Activated CD4-positive, alpha-beta T cell treated with anti-CD3 and anti-CD28 coated beads, Interleukin-2, amount 10 ng/mL, durations not matched to agents 7 days and 5 days (primary cell): ENCODE measurements around the gene HCRTR1. TPM values are rescaled to one million over a fixed set of nuclear protein-coding genes. Genes with fewer than 3 reads are reported as not detected.

Experiments
- CTCF ChIA-PET: fragments of 350-600 bp; sonication (Branson Sonifier 250); formaldehyde crosslinking; loops from one replicate; lab custom pipeline; 2021; ENCODE audit warnings: antibody characterized with exemption; lab: Charles Lee
- POLR2A ChIA-PET: fragments of 350-600 bp; sonication (Branson Sonifier 250); formaldehyde crosslinking; loops from one replicate; lab custom pipeline; 2021; ENCODE audit warnings: antibody characterized with exemption; lab: Charles Lee
- DNase-seq: peaks from one replicate; pipeline ENCODE4 v3.0.0-alpha.2; 2020
- H3K27ac Mint-ChIP-seq: one replicate; pipeline ENCODE4 v1.8.0; 2021; ENCODE audit warnings: mild to moderate bottlenecking, moderate library complexity, mixed read lengths
- H3K27me3 Mint-ChIP-seq: one replicate; pipeline ENCODE4 v1.8.0; 2021; ENCODE audit warnings: mixed read lengths
- H3K36me3 Mint-ChIP-seq: one replicate; pipeline ENCODE4 v1.8.0; 2021; ENCODE audit warnings: low read depth, mixed read lengths
- H3K4me1 Mint-ChIP-seq: one replicate; pipeline ENCODE4 v1.8.0; 2021; ENCODE audit warnings: mixed read lengths
- H3K4me3 Mint-ChIP-seq: one replicate; pipeline ENCODE4 v1.8.0; 2021; ENCODE audit warnings: mild to moderate bottlenecking, moderate library complexity, mixed read lengths
- H3K9me3 Mint-ChIP-seq: one replicate; pipeline ENCODE4 v1.8.0; 2021; ENCODE audit warnings: mixed read lengths
- total RNA-seq, 2 experiments: library from RNA; stranded (reverse); gene quantifications; one replicate each; pipeline ENCODE4 v1.2.3, GENCODE V29; 2021

Gene HCRTR1
- total RNA-seq, 2 experiments from 2014 or later = not detected

DNA sequence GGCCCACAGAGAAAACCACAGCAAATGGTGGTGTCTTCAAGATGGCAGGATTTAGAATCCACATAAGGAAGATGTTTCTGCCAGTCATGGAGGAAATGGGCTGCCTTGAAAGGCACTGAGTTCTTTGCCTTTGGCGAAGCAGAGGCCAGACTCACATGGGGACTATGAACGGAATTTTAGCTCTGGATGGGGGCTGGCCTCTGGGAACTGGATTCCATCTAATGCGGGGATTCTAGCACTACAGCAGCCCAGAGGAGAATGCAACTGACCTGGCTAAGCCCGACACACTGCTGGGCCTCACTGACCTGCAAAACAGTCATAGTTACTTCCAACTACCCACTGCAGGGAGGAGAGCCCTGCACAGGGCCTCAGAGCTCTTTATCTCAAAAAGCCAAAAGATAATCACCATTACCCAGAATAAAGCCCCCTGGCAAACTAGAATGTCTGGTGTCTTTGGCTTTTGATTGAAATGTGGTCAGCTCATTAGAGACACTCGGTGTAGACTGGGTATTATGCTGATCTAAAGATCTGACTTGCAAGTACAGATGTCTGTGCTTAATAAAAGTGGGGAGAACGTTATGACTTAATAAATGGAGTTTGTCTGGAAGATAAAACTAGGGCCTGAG is 11.6 kb downstream of the HCRTR1 start:
- no peaks in the 10 kb centered on the region for H3K27me3 Mint-ChIP-seq
- no peak overlapping the region for H3K27ac Mint-ChIP-seq
- CTCF ChIA-PET = interaction anchor here (1.0 to 1.8 kb wide), 4 partner anchors 10 to 160 kb away, joined by 3 to 5 read pairs (median 4); no protein-coding TSS in a partner anchor
- POLR2A ChIA-PET = no interaction called here
- peaks cover 16% of the 10 kb centered on the region for H3K36me3 Mint-ChIP-seq
- peaks cover 6% of the 10 kb centered on the region for H3K4me1 Mint-ChIP-seq
- H3K4me3 Mint-ChIP-seq = no peak overlapping the region
- no peak for DNase-seq
- H3K9me3 Mint-ChIP-seq = no peaks in the 10 kb centered on the region

DNA sequence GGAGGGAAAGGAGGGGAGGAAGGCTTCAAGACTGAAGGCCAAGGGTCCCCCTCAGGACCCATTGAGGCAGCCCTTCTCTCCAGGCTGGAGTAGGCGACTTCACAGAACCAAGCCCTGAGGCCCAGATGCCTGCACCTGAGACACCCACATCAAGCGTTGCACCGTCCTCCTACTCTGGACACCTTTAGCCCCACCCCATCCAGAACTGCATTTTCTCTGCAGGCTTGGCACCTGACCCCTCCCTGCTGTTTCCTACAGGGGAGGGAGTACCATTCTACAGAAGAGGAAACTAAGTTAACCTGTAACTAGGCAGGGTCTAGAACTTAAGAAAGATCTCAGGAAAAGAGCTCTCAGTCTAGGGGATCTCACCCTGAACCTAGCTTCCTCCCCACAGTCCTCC is 15.2 kb downstream of the HCRTR1 start:
- no peaks in the 10 kb centered on the region for H3K9me3 Mint-ChIP-seq
- CTCF ChIA-PET = interaction anchor here (1.4 to 1.6 kb wide), 3 partner anchors 8 to 14 kb away, joined by 3 to 6 read pairs (median 4); no protein-coding TSS in a partner anchor
- H3K4me3 Mint-ChIP-seq = no peak overlapping the region
- no peaks in the 10 kb centered on the region for H3K27me3 Mint-ChIP-seq
- H3K27ac Mint-ChIP-seq = no peak overlapping the region
- peaks cover 17% of the 10 kb centered on the region for H3K36me3 Mint-ChIP-seq
- peaks cover 4% of the 10 kb centered on the region for H3K4me1 Mint-ChIP-seq
- no peak for DNase-seq
- POLR2A ChIA-PET = no interaction called here

DNA sequence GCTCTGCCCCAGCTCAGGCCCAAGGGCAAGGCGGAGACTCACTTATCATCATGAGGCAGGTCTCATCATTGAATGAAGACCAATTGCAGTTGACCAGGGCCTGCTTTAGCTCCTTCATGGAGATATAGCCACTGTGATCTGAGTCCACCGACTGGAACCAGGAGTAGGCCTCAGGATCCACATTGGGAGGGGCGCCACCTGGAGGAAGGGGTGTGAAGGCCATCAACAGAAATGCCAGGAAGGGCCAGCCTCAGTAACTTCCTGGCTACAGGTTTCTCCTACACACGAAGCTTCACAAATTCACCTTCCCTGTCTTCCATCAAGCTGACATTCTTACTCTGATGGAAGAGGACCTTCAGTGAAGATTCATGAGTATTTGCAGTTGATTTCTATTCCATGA is 15.6 kb downstream of the HCRTR1 start:
- ChIA-PET POLR2A (no interaction called here), CTCF (interaction anchor here (1.4 to 1.6 kb wide), 3 partner anchors 9 to 15 kb away, joined by 3 to 6 read pairs (median 4); no protein-coding TSS in a partner anchor)

DNA sequence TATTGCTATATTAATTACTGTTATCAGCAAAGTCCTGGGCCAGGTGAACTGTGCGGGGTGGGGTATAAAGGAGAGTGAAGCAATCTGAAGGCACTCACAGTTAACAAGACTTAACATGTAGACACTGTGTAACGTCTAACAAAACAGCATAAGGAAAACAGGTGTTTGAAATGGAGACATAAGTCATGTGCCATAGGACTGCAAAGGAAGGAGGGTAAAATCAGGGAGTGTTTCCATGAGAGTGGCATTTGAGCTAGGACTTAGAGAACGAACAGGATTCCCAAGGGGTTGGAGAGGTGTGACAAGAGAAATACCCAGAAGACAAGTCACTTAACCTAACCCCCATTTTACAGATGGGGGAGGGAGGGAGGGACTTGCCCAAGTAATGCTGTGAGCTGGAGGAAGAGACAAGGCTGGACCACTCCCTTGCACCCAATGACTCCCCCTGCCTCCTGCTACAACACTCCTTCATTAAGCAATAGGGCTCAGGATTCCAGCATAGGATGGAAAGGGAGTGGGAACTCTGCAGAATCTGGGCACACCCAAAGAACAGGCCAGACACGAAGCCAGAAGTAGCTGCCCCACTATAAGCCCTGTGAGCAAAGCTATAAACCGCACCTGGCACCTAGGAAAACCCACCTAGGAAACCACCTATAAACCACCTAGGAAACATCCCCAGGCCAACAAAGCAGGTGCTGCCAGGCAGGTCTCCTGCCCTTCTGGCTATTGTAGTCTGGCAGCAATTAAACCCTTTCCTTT is 20.6 kb downstream of the HCRTR1 start:
- Mint-ChIP-seq H3K27me3 (no peaks in the 10 kb centered on the region), H3K27ac (no peak overlapping the region), H3K4me3 (no peak overlapping the region), H3K36me3 (peaks cover 2% of the 10 kb centered on the region), H3K4me1 (peaks cover 16% of the 10 kb centered on the region), H3K9me3 (no peaks in the 10 kb centered on the region)
- DNase-seq = no peak
- ChIA-PET POLR2A (no interaction called here), CTCF (interaction anchor here (0.6 to 3.5 kb wide), 6 partner anchors 8 to 28 kb away, joined by 3 to 12 read pairs (median 4); no protein-coding TSS in a partner anchor)

More for the DNA sequence above, 15.6 kb downstream of the HCRTR1 start:
- Mint-ChIP-seq H3K27me3 (no peaks in the 10 kb centered on the region), H3K36me3 (peaks cover 17% of the 10 kb centered on the region), H3K27ac (no peak overlapping the region), H3K9me3 (no peaks in the 10 kb centered on the region), H3K4me1 (peaks cover 7% of the 10 kb centered on the region), H3K4me3 (no peak overlapping the region)
- DNase-seq = peak; percentile 22

DNA sequence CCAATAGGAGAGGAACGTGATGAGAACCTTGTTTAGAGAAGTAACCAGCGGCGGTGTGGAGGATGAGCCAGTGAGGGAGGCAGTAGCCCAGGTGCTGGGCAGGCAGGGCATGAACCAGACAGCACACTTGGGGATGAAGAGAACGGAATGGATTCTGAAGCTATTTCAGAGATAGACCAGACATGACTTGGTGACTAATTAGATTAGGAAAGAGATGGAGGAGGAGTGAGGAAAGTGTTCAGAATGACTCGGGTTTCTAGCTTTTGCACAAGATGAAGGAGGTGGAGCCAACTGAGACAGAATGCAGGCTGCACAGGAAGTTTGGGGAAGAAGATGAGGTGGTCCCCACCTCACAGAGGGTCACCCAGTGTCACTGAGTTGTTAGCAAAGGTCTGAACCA is 22.1 kb downstream of the HCRTR1 start:
- Mint-ChIP-seq H3K27ac (no peak overlapping the region), H3K27me3 (no peaks in the 10 kb centered on the region), H3K4me1 (peaks cover 26% of the 10 kb centered on the region), H3K36me3 (peaks cover 3% of the 10 kb centered on the region), H3K9me3 (no peaks in the 10 kb centered on the region), H3K4me3 (no peak overlapping the region)
- ChIA-PET POLR2A (no interaction called here), CTCF (interaction anchor here (3.5 kb wide), 1 partner anchor 13 kb away, joined by 12 read pairs; no protein-coding TSS in a partner anchor)
- no peak for DNase-seq

DNA sequence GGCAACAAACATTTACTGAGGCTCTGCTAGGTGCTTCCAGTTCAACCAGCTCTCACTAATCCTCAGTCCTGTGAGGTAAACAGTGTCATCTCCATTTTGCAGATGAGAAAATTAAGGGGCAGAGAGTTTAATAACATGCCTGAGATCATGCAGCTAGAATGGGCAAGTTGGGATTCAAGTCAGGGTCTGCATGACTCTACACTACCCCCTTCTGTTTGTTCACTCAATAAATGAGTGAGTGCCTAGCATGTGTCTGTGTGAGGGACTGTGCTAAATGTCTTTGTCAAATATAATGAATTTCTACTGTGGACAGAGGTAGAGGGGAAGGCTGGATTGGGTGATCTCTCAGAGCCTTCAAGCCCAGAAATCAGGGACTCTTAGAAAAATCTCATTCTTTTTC is 22.7 kb downstream of the HCRTR1 start:
- ChIA-PET POLR2A (interaction anchor here (0.6 kb wide), 2 partner anchors 14 to 39 kb away, joined by 6 to 7 read pairs; no protein-coding TSS in a partner anchor), CTCF (no interaction called here)
- Mint-ChIP-seq H3K4me1 (peaks cover 30% of the 10 kb centered on the region), H3K9me3 (no peaks in the 10 kb centered on the region), H3K4me3 (no peak overlapping the region), H3K36me3 (peaks cover 1% of the 10 kb centered on the region), H3K27me3 (no peaks in the 10 kb centered on the region), H3K27ac (no peak overlapping the region)
- DNase-seq = no peak

DNA sequence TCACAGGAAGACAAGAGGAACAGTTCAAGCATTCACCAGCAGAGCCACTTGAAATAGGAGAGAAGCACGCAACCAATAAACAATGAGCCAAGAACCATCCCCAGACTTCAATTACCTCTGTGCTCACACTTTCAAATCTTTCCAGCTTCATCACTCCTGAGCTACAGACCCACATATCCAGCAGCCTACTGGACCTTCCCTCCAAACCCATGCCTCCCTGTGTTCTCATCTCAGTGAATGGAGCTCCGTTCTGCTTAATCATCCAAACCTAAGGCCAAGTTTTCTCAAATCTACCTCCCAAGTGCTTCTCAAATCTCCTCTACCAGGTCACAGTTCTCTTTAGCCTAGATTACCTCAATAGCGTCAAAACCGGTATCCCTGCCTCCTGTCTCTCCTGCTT is 23.5 kb downstream of the HCRTR1 start:
- Mint-ChIP-seq H3K27ac (no peak overlapping the region), H3K36me3 (peaks cover 1% of the 10 kb centered on the region), H3K27me3 (no peaks in the 10 kb centered on the region), H3K4me3 (no peak overlapping the region), H3K9me3 (no peaks in the 10 kb centered on the region), H3K4me1 (peaks cover 38% of the 10 kb centered on the region)
- ChIA-PET POLR2A (no interaction called here), CTCF (no interaction called here)
- DNase-seq = no peak

DNA sequence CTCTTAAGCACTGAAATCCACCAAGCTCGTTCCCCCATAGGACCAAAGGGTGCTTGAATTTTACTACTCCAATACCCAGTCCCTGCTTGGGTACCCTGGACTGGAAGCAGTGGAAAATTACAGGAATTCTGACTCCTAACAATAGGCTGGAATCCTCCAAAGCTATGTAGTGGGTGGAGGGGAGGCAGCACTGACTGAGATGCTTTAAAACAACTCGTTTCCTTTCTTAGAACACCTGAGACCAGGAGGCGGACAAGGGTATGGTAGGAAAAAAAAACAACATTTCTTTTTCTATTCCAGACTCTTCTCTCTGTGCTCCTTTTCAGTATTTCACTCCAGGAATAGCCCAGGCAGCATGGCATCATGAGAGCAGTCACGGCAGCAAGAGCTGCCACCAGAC is 24.9 kb downstream of the HCRTR1 start:
- DNase-seq = no peak
- ChIA-PET POLR2A (no interaction called here), CTCF (interaction anchor here (0.7 to 1.5 kb wide), 3 partner anchors 9 to 146 kb away, joined by 3 to 5 read pairs (median 4); no protein-coding TSS in a partner anchor)
- peaks cover 1% of the 10 kb centered on the region for H3K36me3 Mint-ChIP-seq
- H3K9me3 Mint-ChIP-seq = peaks cover 3% of the 10 kb centered on the region
- H3K27me3 Mint-ChIP-seq = no peaks in the 10 kb centered on the region
- H3K4me3 Mint-ChIP-seq = no peak overlapping the region
- no peak overlapping the region for H3K27ac Mint-ChIP-seq
- peaks cover 45% of the 10 kb centered on the region for H3K4me1 Mint-ChIP-seq

DNA sequence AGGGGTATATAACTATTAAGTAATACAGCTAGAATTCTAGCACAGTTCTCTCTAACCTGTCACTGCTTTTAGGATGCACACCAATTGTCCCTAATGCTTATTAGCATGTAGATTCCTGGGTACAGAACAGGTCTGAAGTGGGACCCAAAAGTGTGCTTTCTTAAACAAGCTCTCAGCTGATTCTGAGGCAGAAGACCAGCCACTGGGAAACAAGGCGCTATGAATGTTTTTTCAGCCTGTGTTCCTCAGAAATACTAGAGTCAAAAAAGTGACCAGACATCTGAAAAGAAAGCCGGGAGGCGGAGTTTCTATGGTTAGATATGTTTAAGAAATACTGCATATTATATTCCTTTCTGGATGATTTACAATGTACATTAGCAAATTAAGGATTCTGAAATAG is 25.4 kb downstream of the HCRTR1 start:
- Mint-ChIP-seq H3K4me3 (no peak overlapping the region), H3K36me3 (peaks cover 1% of the 10 kb centered on the region), H3K27ac (no peak overlapping the region), H3K4me1 (peaks cover 42% of the 10 kb centered on the region), H3K27me3 (no peaks in the 10 kb centered on the region), H3K9me3 (peaks cover 3% of the 10 kb centered on the region)
- no peak for DNase-seq
- POLR2A ChIA-PET = no interaction called here
- CTCF ChIA-PET = interaction anchor here (0.7 to 1.5 kb wide), 4 partner anchors 10 to 146 kb away, joined by 3 to 5 read pairs (median 4); no protein-coding TSS in a partner anchor

DNA sequence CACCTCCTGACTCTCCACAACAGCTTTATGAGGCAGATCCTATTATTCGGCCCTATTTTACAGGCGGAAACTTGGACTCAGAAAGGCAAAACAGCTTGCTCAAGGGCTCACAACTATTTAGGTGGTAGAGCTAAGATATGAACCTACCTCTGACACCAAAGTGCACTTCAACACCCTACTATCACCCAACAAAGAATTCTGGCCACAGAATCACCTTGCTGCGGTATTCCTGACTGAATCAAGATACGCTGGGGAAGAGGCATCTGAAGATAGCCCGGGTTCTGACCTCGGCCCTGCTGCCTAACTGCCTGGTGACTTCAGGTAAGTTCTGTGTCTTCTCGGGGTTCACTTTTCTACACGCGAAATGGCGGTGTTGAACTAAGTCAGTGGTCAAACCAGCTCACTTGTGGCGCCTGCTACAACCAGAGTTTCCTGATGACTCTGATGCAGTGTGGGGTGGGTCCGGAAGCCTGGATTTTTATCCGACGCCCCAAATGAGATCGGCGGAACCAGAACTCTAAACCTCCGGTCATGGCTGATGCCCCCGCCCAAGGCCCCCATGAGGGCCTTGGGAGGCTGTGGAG is 26.6 kb downstream of the HCRTR1 start:
- peaks cover 3% of the 10 kb centered on the region for H3K9me3 Mint-ChIP-seq
- H3K4me1 Mint-ChIP-seq = peaks cover 35% of the 10 kb centered on the region
- H3K36me3 Mint-ChIP-seq = peaks cover 1% of the 10 kb centered on the region
- no peak for DNase-seq
- peak overlapping the region; percentile 100 for H3K27ac Mint-ChIP-seq
- ChIA-PET CTCF (interaction anchor here (0.6 to 4.1 kb wide), 5 partner anchors 13 to 145 kb away, joined by 3 to 17 read pairs (median 3); no protein-coding TSS in a partner anchor), POLR2A (no interaction called here)
- H3K27me3 Mint-ChIP-seq = no peaks in the 10 kb centered on the region
- H3K4me3 Mint-ChIP-seq = peak overlapping the region; percentile 94

DNA sequence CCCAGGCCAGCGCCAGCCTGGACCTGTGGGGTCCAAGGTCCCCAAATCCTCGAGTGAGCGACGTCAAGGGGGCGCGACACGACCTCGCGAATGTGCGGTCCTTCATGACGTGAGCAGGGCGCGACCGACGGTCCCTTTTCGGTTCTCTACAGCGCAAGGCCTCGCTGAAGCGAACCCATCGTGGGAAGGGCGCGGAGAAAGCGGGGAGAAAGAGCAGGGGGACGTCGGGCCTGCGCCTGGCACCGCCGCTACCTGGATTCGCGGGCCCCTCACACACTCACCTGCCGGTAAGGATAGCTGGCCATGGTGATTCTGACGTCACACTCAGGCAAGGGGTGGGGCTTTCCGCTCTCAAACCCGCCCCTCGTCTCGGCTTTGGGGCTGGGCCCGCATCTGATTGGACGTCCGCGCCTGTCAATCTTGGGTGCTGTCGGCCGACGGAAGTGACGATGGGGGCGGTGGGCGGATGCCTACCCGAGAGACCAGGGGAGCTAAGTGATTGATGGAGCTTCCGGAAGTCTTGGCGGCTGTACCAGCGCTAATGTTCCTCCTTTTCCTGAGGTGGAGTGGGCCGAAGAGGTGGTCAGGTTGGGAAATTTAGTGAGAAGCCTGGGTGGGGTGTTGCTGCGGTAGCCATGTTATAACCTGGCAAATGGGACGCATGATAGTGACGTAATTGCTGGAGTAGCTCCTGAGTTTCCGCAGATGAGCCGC is 27.2 kb downstream of the HCRTR1 start, which contains the start of gene PEF1:
Gene PEF1, minus strand, starts transcription at position 317 of the 714 bp plus-strand sequence. Its CDS starts 12 bp downstream, at position 305.
- Mint-ChIP-seq H3K4me1 (peaks cover 34% of the 10 kb centered on the region), H3K9me3 (peaks cover 3% of the 10 kb centered on the region), H3K27me3 (no peaks in the 10 kb centered on the region), H3K27ac (peak within 1 kb of the TSS; percentile 100), H3K36me3 (peaks cover 1% of the 10 kb centered on the region), H3K4me3 (peak within 1 kb of the TSS; percentile 94)
- DNase-seq = peak; percentile 99
- ChIA-PET CTCF (interaction anchor here (0.6 to 4.1 kb wide), 9 partner anchors 14 to 144 kb away, joined by 3 to 17 read pairs (median 3); no protein-coding TSS in a partner anchor), POLR2A (interaction anchor here (0.6 kb wide), 1 partner anchor 630 kb away, joined by 4 read pairs; no protein-coding TSS in a partner anchor)

DNA sequence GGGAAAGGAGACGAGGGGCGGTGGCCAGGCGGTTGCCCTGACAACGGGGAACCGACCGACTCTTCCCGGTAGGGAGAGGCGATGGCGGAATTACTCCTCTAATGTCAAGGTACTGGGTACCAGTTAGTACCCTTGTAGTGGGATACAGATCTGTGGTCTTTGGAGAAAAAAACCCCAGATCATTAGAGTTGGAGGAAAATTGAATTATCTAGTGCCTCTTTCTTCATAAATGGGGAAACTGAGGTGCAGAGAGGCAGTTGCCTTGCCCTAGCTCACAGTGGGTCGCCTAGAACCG is 27.7 kb downstream of the HCRTR1 start:
- Mint-ChIP-seq H3K27me3 (no peaks in the 10 kb centered on the region), H3K9me3 (peaks cover 3% of the 10 kb centered on the region), H3K27ac (peak overlapping the region; percentile 100), H3K4me1 (peaks cover 34% of the 10 kb centered on the region), H3K4me3 (peak overlapping the region; percentile 94), H3K36me3 (peaks cover 1% of the 10 kb centered on the region)
- no peak for DNase-seq
- ChIA-PET POLR2A (interaction anchor here (0.6 kb wide), 1 partner anchor 630 kb away, joined by 4 read pairs; no protein-coding TSS in a partner anchor), CTCF (interaction anchor here (0.8 to 4.1 kb wide), 6 partner anchors 14 to 144 kb away, joined by 3 to 17 read pairs (median 3); no protein-coding TSS in a partner anchor)
